Effector memory CD4-positive, alpha-beta T cell (primary cell): ENCODE results near the gene HAPLN1.

Experiments used
- DNase-seq, 3 donors: peaks; one replicate each; pipeline ENCODE4 v3.0.0-alpha.2; 2020
- H3K27ac ChIP-seq: 2 replicates; pipeline ENCODE4 v1.7.0; 2013; ENCODE audit warnings: mild to moderate bottlenecking, low read length, moderate library complexity; ENCODE audit not compliant: insufficient read depth, poor library complexity, severe bottlenecking
- H3K27me3 ChIP-seq: replicated peaks from 2 replicates; pipeline ENCODE4 v1.7.0; 2013; ENCODE audit warnings: mild to moderate bottlenecking, low read length; ENCODE audit not compliant: insufficient read depth, control insufficient read depth, poor library complexity, severe bottlenecking
- H3K36me3 ChIP-seq: 2 replicates; pipeline ENCODE4 v1.7.0; 2013; ENCODE audit warnings: mild to moderate bottlenecking, low read length, moderate library complexity; ENCODE audit not compliant: control insufficient read depth, insufficient read depth
- H3K4me1 ChIP-seq: 2 replicates; pipeline ENCODE4 v1.7.0; 2013; ENCODE audit warnings: low read length, mild to moderate bottlenecking; ENCODE audit not compliant: control insufficient read depth, insufficient read depth, poor library complexity, severe bottlenecking
- H3K4me3 ChIP-seq: 2 replicates; pipeline ENCODE4 v1.7.0; 2013; ENCODE audit warnings: low read length, low read depth, mild to moderate bottlenecking; ENCODE audit not compliant: insufficient read depth, poor library complexity, severe bottlenecking
- H3K9me3 ChIP-seq: 2 replicates; pipeline ENCODE4 v1.7.0; 2013; ENCODE audit warnings: mild to moderate bottlenecking, low read length, moderate library complexity; ENCODE audit not compliant: control insufficient read depth

HAPLN1 gene

DNA sequence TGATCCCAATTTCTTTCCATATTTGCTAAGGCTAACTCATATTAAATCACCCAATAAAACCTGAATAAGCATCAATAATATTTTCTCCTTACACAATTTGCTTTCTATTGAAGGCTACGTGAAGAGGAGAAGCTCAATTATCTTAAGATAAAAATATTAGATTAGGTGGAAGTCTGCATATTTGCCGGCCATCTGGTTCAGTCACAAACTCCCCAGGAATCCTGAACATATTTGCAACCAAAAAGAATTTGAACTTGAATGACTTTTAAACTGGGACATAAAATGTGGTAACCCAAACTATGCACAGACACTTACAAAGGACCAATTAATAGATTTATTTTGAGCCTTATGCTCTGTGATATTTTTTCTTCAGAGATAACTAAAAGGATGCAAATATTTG is 92.3 kb downstream of the HAPLN1 start:
- DNase-seq: no peak
- no peaks in the 10 kb centered on the region for H3K4me1 ChIP-seq
- no peak overlapping the region for H3K4me3 ChIP-seq

DNA sequence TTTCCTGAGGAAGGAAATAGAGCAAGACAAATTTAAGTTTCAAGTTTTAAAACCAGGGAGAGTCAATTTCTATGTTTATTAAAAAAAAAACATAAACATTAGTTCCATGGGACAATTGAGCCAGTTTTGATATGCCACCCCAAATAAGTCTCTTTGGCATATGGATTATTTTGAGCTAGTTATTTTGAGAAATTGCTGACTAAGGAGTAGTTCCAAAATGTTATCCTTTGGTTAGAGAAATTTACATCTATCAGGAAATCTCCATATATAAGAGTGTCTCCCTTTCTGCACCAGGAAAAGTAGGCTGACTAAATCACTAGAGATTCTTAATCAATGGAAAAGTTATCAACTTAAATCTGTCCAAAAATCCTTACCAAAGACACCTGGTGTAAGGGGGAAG is 105.8 kb downstream of the HAPLN1 start:
- DNase-seq: no peak
- H3K9me3 ChIP-seq: no peaks in the 10 kb centered on the region
- H3K4me3 ChIP-seq: no peak overlapping the region
- H3K36me3 ChIP-seq: no peaks in the 10 kb centered on the region
- H3K27me3 ChIP-seq: no peaks in the 10 kb centered on the region
- no peak overlapping the region for H3K27ac ChIP-seq
- H3K4me1 ChIP-seq: no peaks in the 10 kb centered on the region

More for the DNA sequence above, 92.3 kb downstream of the HAPLN1 start:
- Histone ChIP-seq H3K27me3 (no peaks in the 10 kb centered on the region), H3K36me3 (no peaks in the 10 kb centered on the region), H3K27ac (no peak overlapping the region), H3K9me3 (no peaks in the 10 kb centered on the region)

DNA sequence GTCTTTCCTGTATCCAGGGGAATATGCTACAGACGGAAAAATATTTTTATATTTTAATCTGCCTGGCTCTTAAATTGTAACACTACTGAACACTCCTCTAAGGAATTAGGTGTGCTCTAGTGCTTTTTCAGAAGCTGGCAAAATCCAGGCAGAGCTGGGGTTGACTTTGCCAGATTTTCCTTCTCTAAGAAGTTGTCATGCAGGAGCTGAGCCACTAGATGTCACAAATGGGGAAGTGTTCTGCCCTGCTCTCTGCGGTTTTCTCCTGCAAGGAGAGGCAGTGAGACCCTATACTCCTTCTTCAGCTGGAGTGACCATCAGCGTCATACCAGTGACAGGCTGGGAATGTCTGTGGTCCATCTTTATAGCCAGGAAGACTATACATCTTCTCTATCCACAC is 112.5 kb downstream of the HAPLN1 start:
- no peaks in the 10 kb centered on the region for H3K4me1 ChIP-seq
- H3K27ac ChIP-seq: no peak overlapping the region
- H3K36me3 ChIP-seq: no peaks in the 10 kb centered on the region
- DNase-seq: no peak
- H3K27me3 ChIP-seq: no peaks in the 10 kb centered on the region
- no peak overlapping the region for H3K4me3 ChIP-seq
- H3K9me3 ChIP-seq: no peaks in the 10 kb centered on the region

GRCh38 chr5:83595217-83595616 is 125.4 kb downstream of the HAPLN1 start:
- Histone ChIP-seq H3K4me3 (no peak overlapping the region), H3K36me3 (no peaks in the 10 kb centered on the region), H3K9me3 (no peaks in the 10 kb centered on the region), H3K27ac (no peak overlapping the region), H3K4me1 (no peaks in the 10 kb centered on the region), H3K27me3 (no peaks in the 10 kb centered on the region)
- no peak for DNase-seq

DNA sequence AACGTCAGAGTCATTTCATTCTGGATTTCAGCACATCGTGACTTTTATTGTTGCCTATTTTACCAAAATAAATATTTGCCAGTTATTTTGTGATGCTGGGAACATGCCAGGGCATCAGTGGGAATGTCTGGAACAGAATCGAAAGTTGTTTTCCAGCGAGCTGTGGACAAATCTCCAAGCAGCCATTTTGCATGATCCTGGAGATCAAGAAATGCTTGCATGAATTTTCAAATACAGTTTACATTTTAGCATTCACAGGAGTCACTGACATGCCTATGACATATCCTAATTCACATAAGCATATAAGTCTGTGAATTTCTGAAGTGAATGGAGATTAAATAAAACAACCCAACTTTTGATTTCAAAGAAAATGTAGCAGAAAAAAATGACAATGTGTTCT is 129.7 kb downstream of the HAPLN1 start:
- no peaks in the 10 kb centered on the region for H3K36me3 ChIP-seq
- DNase-seq: no peak
- no peaks in the 10 kb centered on the region for H3K4me1 ChIP-seq
- H3K9me3 ChIP-seq: no peaks in the 10 kb centered on the region
- H3K27me3 ChIP-seq: no peaks in the 10 kb centered on the region
- no peak overlapping the region for H3K27ac ChIP-seq
- no peak overlapping the region for H3K4me3 ChIP-seq

- DNase-seq: no peak
- H3K27me3 ChIP-seq: no peaks in the 10 kb centered on the region
- H3K36me3 ChIP-seq: no peaks in the 10 kb centered on the region
- H3K27ac ChIP-seq: no peak overlapping the region
- no peak overlapping the region for H3K4me3 ChIP-seq
- H3K4me1 ChIP-seq: no peaks in the 10 kb centered on the region
- no peaks in the 10 kb centered on the region for H3K9me3 ChIP-seq
Observed at GRCh38 chr5:83589786-83590185, 130.9 kb downstream of the HAPLN1 start.
